Hematopoietic multipotent progenitor cell (in vitro differentiated cells): ENCODE results near the gene FILIP1. TPM values are rescaled to one million over a fixed set of nuclear protein-coding genes. Genes with fewer than 3 reads are reported as not detected.

Experiments used
- DNase-seq, 3 donors: peaks; one replicate each; pipeline ENCODE4 v3.0.0-alpha.2; 2011 to 2015; ENCODE audit warnings: low read depth in 2 of 3, low spot score in 2 of 3
- total RNA-seq: library from RNA; depleted of rRNA; stranded (reverse); fragments of >200 nt; gene quantifications from one replicate; pipeline ENCODE4 v1.2.3, GENCODE V29; 2012

The FILIP1 gene
- under 0.01 TPM for total RNA-seq

- no peak for DNase-seq
Observed at GRCh38 chr6:75493400-75494064, at the start of gene FILIP1. TSS of gene FILIP1 (minus strand) at chr6:75493800. CDS start at chr6:75414972, 78,828 bp downstream.

GRCh38 chr6:75543311-75543710 is 49.7 kb upstream of the FILIP1 start:
- no peak for DNase-seq

- no peak for DNase-seq
Observed at GRCh38 chr6:75539136-75539535, 45.5 kb upstream of the FILIP1 start.

- no peak for DNase-seq
Observed at GRCh38 chr6:75532521-75532920, 38.9 kb upstream of the FILIP1 start.

- DNase-seq = no peak
Observed at GRCh38 chr6:75531174-75531573, 37.6 kb upstream of the FILIP1 start.

- DNase-seq = no peak
Observed at GRCh38 chr6:75530696-75531095, 37.1 kb upstream of the FILIP1 start.

- no peak for DNase-seq
Observed at GRCh38 chr6:75528423-75528822, 34.8 kb upstream of the FILIP1 start.

- DNase-seq = peak; percentile 16 to 83 (median 55)
Observed at GRCh38 chr6:75526502-75527127, 33.0 kb upstream of the FILIP1 start.

- no peak for DNase-seq
Observed at GRCh38 chr6:75525682-75526081, 32.1 kb upstream of the FILIP1 start.

- DNase-seq = no peak
Observed at GRCh38 chr6:75524322-75524972, 30.8 kb upstream of the FILIP1 start.

- DNase-seq = no peak
Observed at GRCh38 chr6:75516757-75517156, 23.2 kb upstream of the FILIP1 start.

GRCh38 chr6:75512591-75512990 is 19.0 kb upstream of the FILIP1 start:
- no peak for DNase-seq

GRCh38 chr6:75505424-75505823 is 11.8 kb upstream of the FILIP1 start:
- DNase-seq = no peak

- no peak for DNase-seq
Observed at GRCh38 chr6:75504465-75505222, 11.0 kb upstream of the FILIP1 start.

GRCh38 chr6:75503291-75503690 is 9.7 kb upstream of the FILIP1 start:
- no peak for DNase-seq

GRCh38 chr6:75502884-75503283 is 9.3 kb upstream of the FILIP1 start:
- DNase-seq = no peak

- no peak for DNase-seq
Observed at GRCh38 chr6:75501756-75502155, 8.2 kb upstream of the FILIP1 start.

GRCh38 chr6:75499640-75500039 is 6.0 kb upstream of the FILIP1 start:
- no peak for DNase-seq

GRCh38 chr6:75498862-75499261 is 5.3 kb upstream of the FILIP1 start:
- no peak for DNase-seq

- DNase-seq = no peak
Observed at GRCh38 chr6:75497994-75498393, 4.4 kb upstream of the FILIP1 start.

- DNase-seq = no peak
Observed at GRCh38 chr6:75495011-75495410, 1.4 kb upstream of the FILIP1 start.
